H1 (cell line): ENCODE data around the gene ALK. TPM values are rescaled to one million over a fixed set of nuclear protein-coding genes. Genes with fewer than 3 reads are reported as not detected.

Experiments
- CBX5 ChIP-seq: fragments of 300-800, 300-1000 bp; sonication (generic); IDR thresholded peaks from 2 replicates; pipeline ENCODE4 v1.7.1; 2016; ENCODE audit warnings: antibody characterized with exemption, low read length, low read depth
- CBX8 ChIP-seq: fragments of 300-800, 300-1000 bp; sonication (generic); IDR thresholded peaks from 2 replicates; pipeline ENCODE4 v1.7.1; 2016; ENCODE audit warnings: low read depth, low read length, borderline replicate concordance
- CHD2 ChIP-seq: IDR thresholded peaks from 2 replicates; pipeline ENCODE4 v1.6.1; 2012; ENCODE audit warnings: low read length, improper control_type of control experiment
- NANOG ChIP-seq: IDR thresholded peaks from 2 replicates; pipeline ENCODE4 v1.6.1; 2011; ENCODE audit warnings: low read length, low read depth, mild to moderate bottlenecking, inconsistent platforms; ENCODE audit not compliant: insufficient read depth, poor library complexity, severe bottlenecking
- RAD21 ChIP-seq, 2 experiments: IDR thresholded peaks in 1 of 2; conservative IDR thresholded peaks in 1 of 2; 2 replicates each; pipeline ENCODE4 v1.6.1; 2011; ENCODE audit warnings: low read depth in 2 of 2, low read length in 2 of 2, improper control_type of control experiment in 1 of 2, inconsistent platforms in 1 of 2, mild to moderate bottlenecking in 1 of 2, moderate library complexity in 1 of 2
- RBBP5 ChIP-seq: IDR thresholded peaks from 2 replicates; pipeline ENCODE4 v1.7.1; 2012; ENCODE audit warnings: low read depth, mild to moderate bottlenecking, inconsistent platforms, low read length, moderate library complexity, borderline replicate concordance
- SIN3A ChIP-seq, 2 experiments: IDR thresholded peaks in 1 of 2; conservative IDR thresholded peaks in 1 of 2; 2 replicates each; pipeline ENCODE4 v1.6.1; 2011 to 2012; ENCODE audit warnings: low read length in 2 of 2, improper control_type of control experiment in 1 of 2, low read depth in 1 of 2, mild to moderate bottlenecking in 1 of 2
- SP1 ChIP-seq: IDR thresholded peaks from 2 replicates; pipeline ENCODE4 v1.6.1; 2011; ENCODE audit warnings: low read depth, low read length
- TAF1 ChIP-seq: IDR thresholded peaks from 2 replicates; pipeline ENCODE4 v1.6.1; 2011; ENCODE audit warnings: mild to moderate bottlenecking, low read depth, low read length
- TEAD4 ChIP-seq: IDR thresholded peaks from 2 replicates; pipeline ENCODE4 v1.6.1; 2012; ENCODE audit warnings: low read depth, low read length, inconsistent platforms, mixed read lengths
- polyA plus RNA-seq, 7 experiments: library from polyadenylated mRNA; depleted of rRNA in 3 of 7; stranded (reverse) in 5 of 7; unstranded in 2 of 7; fragments of >200 nt in 5 of 7; fragments of 200-250 nt in 2 of 7; gene quantifications; 1 replicate in 5 of 7; 2 replicates in 1 of 7; 4 replicates in 1 of 7; pipeline versions ENCODE4 v1.2.1 to v1.2.3, GENCODE V29; 2011 to 2013; ENCODE audit warnings: missing spikeins in 2 of 7, mixed read lengths in 2 of 7
- total RNA-seq: library from RNA; stranded (reverse); fragmentation: NEBNext Ultra II Directional; extraction: Animal tissue kit (Norgen Biotek cat#: 25700); gene quantifications from 2 replicates; pipeline ENCODE4 v1.2.1, GENCODE V29; 2021
- TF ChIP-seq, protein P1 (sequence below): fragments of 300-600 bp; sonication (generic); IDR thresholded peaks from 2 replicates; pipeline ENCODE4 v1.7.1; 2012; ENCODE audit warnings: low read length, moderate library complexity, mild to moderate bottlenecking, inconsistent platforms; ENCODE audit not compliant: insufficient replicate concordance

Gene ALK
- total and polyA plus RNA-seq, 2 of the 8 experiments (the other 6 are each of a cell fraction or from before 2014, with no cell fraction given): 0.02 to 0.09 TPM

DNA sequence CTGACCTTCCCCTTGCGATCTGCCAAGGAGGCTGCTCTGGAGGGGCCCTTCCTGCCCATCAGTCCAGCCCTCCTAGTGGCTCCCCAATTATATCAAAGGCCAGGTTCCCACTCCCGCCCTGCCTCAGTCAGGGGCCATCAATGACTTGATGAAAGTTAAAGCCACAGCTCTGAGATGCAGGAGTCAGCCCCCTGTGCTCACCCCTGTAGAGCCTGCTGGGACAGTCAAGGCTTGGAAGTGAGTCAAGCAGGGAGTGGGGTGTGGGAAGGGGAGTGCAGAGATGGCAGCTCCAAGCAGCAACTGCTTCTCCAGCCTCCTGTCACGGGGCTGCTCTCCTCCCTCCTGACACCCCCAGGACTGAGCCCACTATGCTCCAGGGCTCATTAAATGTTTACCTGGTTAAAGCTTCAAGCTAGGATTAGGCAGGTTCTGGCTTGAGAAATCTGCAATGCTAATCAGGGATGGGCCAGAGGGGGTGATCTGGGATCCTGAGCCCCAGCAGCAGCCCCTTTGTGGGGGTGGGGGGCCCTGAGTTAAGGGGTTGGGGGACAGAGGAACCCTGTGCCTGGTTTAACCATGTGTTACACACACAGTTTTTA is 42.7 kb upstream of the ALK start (continued):
- TF ChIP-seq, protein P1, sequence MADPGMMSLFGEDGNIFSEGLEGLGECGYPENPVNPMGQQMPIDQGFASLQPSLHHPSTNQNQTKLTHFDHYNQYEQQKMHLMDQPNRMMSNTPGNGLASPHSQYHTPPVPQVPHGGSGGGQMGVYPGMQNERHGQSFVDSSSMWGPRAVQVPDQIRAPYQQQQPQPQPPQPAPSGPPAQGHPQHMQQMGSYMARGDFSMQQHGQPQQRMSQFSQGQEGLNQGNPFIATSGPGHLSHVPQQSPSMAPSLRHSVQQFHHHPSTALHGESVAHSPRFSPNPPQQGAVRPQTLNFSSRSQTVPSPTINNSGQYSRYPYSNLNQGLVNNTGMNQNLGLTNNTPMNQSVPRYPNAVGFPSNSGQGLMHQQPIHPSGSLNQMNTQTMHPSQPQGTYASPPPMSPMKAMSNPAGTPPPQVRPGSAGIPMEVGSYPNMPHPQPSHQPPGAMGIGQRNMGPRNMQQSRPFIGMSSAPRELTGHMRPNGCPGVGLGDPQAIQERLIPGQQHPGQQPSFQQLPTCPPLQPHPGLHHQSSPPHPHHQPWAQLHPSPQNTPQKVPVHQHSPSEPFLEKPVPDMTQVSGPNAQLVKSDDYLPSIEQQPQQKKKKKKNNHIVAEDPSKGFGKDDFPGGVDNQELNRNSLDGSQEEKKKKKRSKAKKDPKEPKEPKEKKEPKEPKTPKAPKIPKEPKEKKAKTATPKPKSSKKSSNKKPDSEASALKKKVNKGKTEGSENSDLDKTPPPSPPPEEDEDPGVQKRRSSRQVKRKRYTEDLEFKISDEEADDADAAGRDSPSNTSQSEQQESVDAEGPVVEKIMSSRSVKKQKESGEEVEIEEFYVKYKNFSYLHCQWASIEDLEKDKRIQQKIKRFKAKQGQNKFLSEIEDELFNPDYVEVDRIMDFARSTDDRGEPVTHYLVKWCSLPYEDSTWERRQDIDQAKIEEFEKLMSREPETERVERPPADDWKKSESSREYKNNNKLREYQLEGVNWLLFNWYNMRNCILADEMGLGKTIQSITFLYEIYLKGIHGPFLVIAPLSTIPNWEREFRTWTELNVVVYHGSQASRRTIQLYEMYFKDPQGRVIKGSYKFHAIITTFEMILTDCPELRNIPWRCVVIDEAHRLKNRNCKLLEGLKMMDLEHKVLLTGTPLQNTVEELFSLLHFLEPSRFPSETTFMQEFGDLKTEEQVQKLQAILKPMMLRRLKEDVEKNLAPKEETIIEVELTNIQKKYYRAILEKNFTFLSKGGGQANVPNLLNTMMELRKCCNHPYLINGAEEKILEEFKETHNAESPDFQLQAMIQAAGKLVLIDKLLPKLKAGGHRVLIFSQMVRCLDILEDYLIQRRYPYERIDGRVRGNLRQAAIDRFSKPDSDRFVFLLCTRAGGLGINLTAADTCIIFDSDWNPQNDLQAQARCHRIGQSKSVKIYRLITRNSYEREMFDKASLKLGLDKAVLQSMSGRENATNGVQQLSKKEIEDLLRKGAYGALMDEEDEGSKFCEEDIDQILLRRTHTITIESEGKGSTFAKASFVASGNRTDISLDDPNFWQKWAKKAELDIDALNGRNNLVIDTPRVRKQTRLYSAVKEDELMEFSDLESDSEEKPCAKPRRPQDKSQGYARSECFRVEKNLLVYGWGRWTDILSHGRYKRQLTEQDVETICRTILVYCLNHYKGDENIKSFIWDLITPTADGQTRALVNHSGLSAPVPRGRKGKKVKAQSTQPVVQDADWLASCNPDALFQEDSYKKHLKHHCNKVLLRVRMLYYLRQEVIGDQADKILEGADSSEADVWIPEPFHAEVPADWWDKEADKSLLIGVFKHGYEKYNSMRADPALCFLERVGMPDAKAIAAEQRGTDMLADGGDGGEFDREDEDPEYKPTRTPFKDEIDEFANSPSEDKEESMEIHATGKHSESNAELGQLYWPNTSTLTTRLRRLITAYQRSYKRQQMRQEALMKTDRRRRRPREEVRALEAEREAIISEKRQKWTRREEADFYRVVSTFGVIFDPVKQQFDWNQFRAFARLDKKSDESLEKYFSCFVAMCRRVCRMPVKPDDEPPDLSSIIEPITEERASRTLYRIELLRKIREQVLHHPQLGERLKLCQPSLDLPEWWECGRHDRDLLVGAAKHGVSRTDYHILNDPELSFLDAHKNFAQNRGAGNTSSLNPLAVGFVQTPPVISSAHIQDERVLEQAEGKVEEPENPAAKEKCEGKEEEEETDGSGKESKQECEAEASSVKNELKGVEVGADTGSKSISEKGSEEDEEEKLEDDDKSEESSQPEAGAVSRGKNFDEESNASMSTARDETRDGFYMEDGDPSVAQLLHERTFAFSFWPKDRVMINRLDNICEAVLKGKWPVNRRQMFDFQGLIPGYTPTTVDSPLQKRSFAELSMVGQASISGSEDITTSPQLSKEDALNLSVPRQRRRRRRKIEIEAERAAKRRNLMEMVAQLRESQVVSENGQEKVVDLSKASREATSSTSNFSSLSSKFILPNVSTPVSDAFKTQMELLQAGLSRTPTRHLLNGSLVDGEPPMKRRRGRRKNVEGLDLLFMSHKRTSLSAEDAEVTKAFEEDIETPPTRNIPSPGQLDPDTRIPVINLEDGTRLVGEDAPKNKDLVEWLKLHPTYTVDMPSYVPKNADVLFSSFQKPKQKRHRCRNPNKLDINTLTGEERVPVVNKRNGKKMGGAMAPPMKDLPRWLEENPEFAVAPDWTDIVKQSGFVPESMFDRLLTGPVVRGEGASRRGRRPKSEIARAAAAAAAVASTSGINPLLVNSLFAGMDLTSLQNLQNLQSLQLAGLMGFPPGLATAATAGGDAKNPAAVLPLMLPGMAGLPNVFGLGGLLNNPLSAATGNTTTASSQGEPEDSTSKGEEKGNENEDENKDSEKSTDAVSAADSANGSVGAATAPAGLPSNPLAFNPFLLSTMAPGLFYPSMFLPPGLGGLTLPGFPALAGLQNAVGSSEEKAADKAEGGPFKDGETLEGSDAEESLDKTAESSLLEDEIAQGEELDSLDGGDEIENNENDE: no peak
- TF ChIP-seq TEAD4: no peak
- no peak for TF ChIP-seq CHD2
- no peak for TF ChIP-seq CBX8
- no peak for TF ChIP-seq CBX5
- no peak for TF ChIP-seq RAD21 (IDR thresholded peaks at IDR 0.05 in 1 of 2, conservative IDR thresholded peaks at IDR 0.05 in 1 of 2; ENCODE audit: low read depth in 2 of 2, low read length in 2 of 2)
- TF ChIP-seq SP1: no peak
- no peak for TF ChIP-seq NANOG
- no peak for TF ChIP-seq TAF1
- no peak for TF ChIP-seq SIN3A (conservative IDR thresholded peaks at IDR 0.05 in 1 of 2, IDR thresholded peaks at IDR 0.05 in 1 of 2; ENCODE audit: low read depth in 1 of 2, low read length in 2 of 2)
- TF ChIP-seq RBBP5: no peak
